CD4-positive, alpha-beta memory T cell (primary cell): Measurements from ENCODE around the gene CCL21. TPM values are rescaled to one million over a fixed set of nuclear protein-coding genes. Genes with fewer than 3 reads are reported as not detected.
A peak's percentile ranks its signal among the peaks of the same experiment; 100 is the strongest.

Experiments
- CTCF ChIA-PET: fragments of 350-600 bp; sonication (Branson Sonifier 250); formaldehyde crosslinking; loops from one replicate; lab custom pipeline; 2021; ENCODE audit warnings: inconsistent platforms; ENCODE audit not compliant: partially characterized antibody; lab: Charles Lee
- POLR2A ChIA-PET: fragments of 350-600 bp; sonication (Branson Sonifier 250); formaldehyde crosslinking; loops from one replicate; lab custom pipeline; 2021; ENCODE audit not compliant: partially characterized antibody; lab: Charles Lee
- DNase-seq, 5 donors: peaks; one replicate each; pipeline versions ENCODE4 v3.0.0 to v3.0.0-alpha.2; 2020 to 2022; ENCODE audit warnings: mixed read lengths in 1 of 5
- H3K27ac ChIP-seq: one replicate; pipeline ENCODE4 v1.7.0; 2013; ENCODE audit warnings: low read depth, low read length
- H3K27me3 ChIP-seq: 2 replicates; pipeline ENCODE4 v1.7.0; 2013; ENCODE audit warnings: mild to moderate bottlenecking, low read length, moderate library complexity; ENCODE audit not compliant: insufficient read depth
- H3K36me3 ChIP-seq: 2 replicates; pipeline ENCODE4 v1.7.0; 2013; ENCODE audit warnings: mild to moderate bottlenecking, low read length, moderate library complexity; ENCODE audit not compliant: insufficient read depth
- H3K4me1 ChIP-seq: 2 replicates; pipeline ENCODE4 v1.7.0; 2013; ENCODE audit warnings: mild to moderate bottlenecking, low read length, moderate library complexity; ENCODE audit not compliant: insufficient read depth
- H3K4me3 ChIP-seq, 2 donors: one replicate each; pipeline ENCODE4 v1.7.0; 2013; ENCODE audit warnings: low read length in 2 of 2, mild to moderate bottlenecking in 1 of 2
- H3K9me3 ChIP-seq, 2 donors: one replicate each; pipeline ENCODE4 v1.7.0; 2013; ENCODE audit warnings: low read length in 2 of 2, control low read depth in 1 of 2; ENCODE audit not compliant: control insufficient read depth in 1 of 2
- H3K27ac Mint-ChIP-seq, 7 donors: one replicate each; pipeline ENCODE4 v1.8.0; 2020 to 2021; ENCODE audit warnings: mixed read lengths in 7 of 7, mild to moderate bottlenecking in 6 of 7, inconsistent platforms in 3 of 7, moderate library complexity in 3 of 7
- H3K27me3 Mint-ChIP-seq, 2 donors: one replicate each; pipeline ENCODE4 v1.8.0; 2020 to 2021; ENCODE audit warnings: mixed read lengths in 2 of 2
- H3K36me3 Mint-ChIP-seq, 2 donors: one replicate each; pipeline ENCODE4 v1.8.0; 2020 to 2021; ENCODE audit warnings: mixed read lengths in 2 of 2, inconsistent platforms in 1 of 2, mild to moderate bottlenecking in 1 of 2
- H3K4me1 Mint-ChIP-seq, 4 donors: one replicate each; pipeline ENCODE4 v1.8.0; 2020 to 2021; ENCODE audit warnings: mixed read lengths in 4 of 4, mild to moderate bottlenecking in 1 of 4
- H3K4me3 Mint-ChIP-seq, 8 donors: one replicate each; pipeline ENCODE4 v1.8.0; 2020 to 2021; ENCODE audit warnings: mixed read lengths in 8 of 8, mild to moderate bottlenecking in 7 of 8, moderate library complexity in 6 of 8, inconsistent platforms in 3 of 8
- H3K9me3 Mint-ChIP-seq, 8 donors: one replicate each; pipeline ENCODE4 v1.8.0; 2020 to 2021; ENCODE audit warnings: mixed read lengths in 8 of 8, mild to moderate bottlenecking in 5 of 8, inconsistent platforms in 3 of 8, moderate library complexity in 1 of 8
- intact Hi-C: fragments of 100-400 bp; cut with micrococcal nuclease; formaldehyde crosslinking; loops from one replicate; pipeline ENCODE4 v1.15.1; 2023
- polyA plus RNA-seq, 2 donors: library from polyadenylated mRNA; unstranded; fragments of 300-500 nt; fragmentation: Illumina TruSeq; gene quantifications; one replicate each; pipeline ENCODE4 v1.2.3, GENCODE V29; 2021
- total RNA-seq, 2 experiments: library from RNA; stranded (reverse); gene quantifications; one replicate each; pipeline ENCODE4 v1.2.3, GENCODE V29; 2021

Gene CCL21
- total and polyA plus RNA-seq, 4 experiments from 2014 or later = not detected

- Histone ChIP-seq H3K27me3 (no peaks in the 10 kb centered on the region), H3K36me3 (no peaks in the 10 kb centered on the region), H3K9me3 (no peaks in the 10 kb centered on the region), H3K27ac (no peak overlapping the region), H3K4me3 (no peak overlapping the region), H3K4me1 (no peaks in the 10 kb centered on the region)
- ChIA-PET CTCF (interaction anchor here (0.6 to 2.9 kb wide), 3 partner anchors 13 to 312 kb away, joined by 3 to 16 read pairs (median 4); no protein-coding TSS in a partner anchor), POLR2A (no interaction called here)
- no peak for DNase-seq
- H3K36me3 Mint-ChIP-seq = peaks cover 2 to 8% of the 10 kb centered on the region in 2 donors
- H3K4me1 Mint-ChIP-seq = no peaks in the 10 kb centered on the region
- no peaks in the 10 kb centered on the region for H3K27me3 Mint-ChIP-seq
- no peaks in the 10 kb centered on the region for H3K9me3 Mint-ChIP-seq
- H3K4me3 Mint-ChIP-seq = no peak overlapping the region
- intact Hi-C loops = no loop called here
- H3K27ac Mint-ChIP-seq = peak overlapping the region in 2 of 7 donors; percentile 0 to 32
Measured at GRCh38 chr9:34686732-34687131, 23.2 kb downstream of the CCL21 start.

- no peak overlapping the region for H3K27ac ChIP-seq
- Mint-ChIP-seq H3K27me3 (no peaks in the 10 kb centered on the region), H3K27ac (no peak overlapping the region), H3K4me1 (no peaks in the 10 kb centered on the region), H3K4me3 (no peak overlapping the region), H3K9me3 (no peaks in the 10 kb centered on the region), H3K36me3 (peaks cover 2 to 8% of the 10 kb centered on the region in 2 donors)
- ChIA-PET CTCF (interaction anchor here (0.6 to 2.9 kb wide), 4 partner anchors 14 to 312 kb away, joined by 3 to 16 read pairs (median 6); no protein-coding TSS in a partner anchor), POLR2A (interaction anchor here (1.3 kb wide), 1 partner anchor 66 kb away, joined by 3 read pairs; the partner anchor contains the start of gene DCTN3)
- H3K4me3 ChIP-seq = no peak overlapping the region
- H3K36me3 ChIP-seq = no peaks in the 10 kb centered on the region
- intact Hi-C loops = no loop called here
- DNase-seq = no peak
- no peaks in the 10 kb centered on the region for H3K27me3 ChIP-seq
- H3K9me3 ChIP-seq = no peaks in the 10 kb centered on the region
- H3K4me1 ChIP-seq = no peaks in the 10 kb centered on the region
Measured at GRCh38 chr9:34686231-34686630, 23.7 kb downstream of the CCL21 start.

- Mint-ChIP-seq H3K4me3 (no peak overlapping the region), H3K36me3 (peaks cover 2 to 12% of the 10 kb centered on the region in 2 donors), H3K4me1 (no peaks in the 10 kb centered on the region), H3K9me3 (no peaks in the 10 kb centered on the region), H3K27ac (no peak overlapping the region), H3K27me3 (no peaks in the 10 kb centered on the region)
- H3K27me3 ChIP-seq = no peaks in the 10 kb centered on the region
- intact Hi-C loops = no loop called here
- no peaks in the 10 kb centered on the region for H3K9me3 ChIP-seq
- ChIA-PET CTCF (interaction anchor here (1.6 to 2.9 kb wide), 3 partner anchors 14 to 20 kb away, joined by 3 to 16 read pairs (median 9); no protein-coding TSS in a partner anchor), POLR2A (interaction anchor here (0.8 to 1.3 kb wide), 2 partner anchors 12 to 65 kb away, joined by 3 to 5 read pairs; partner anchors contain the start of gene DCTN3)
- H3K27ac ChIP-seq = no peak overlapping the region
- H3K4me1 ChIP-seq = no peaks in the 10 kb centered on the region
- no peak overlapping the region for H3K4me3 ChIP-seq
- DNase-seq = no peak
- no peaks in the 10 kb centered on the region for H3K36me3 ChIP-seq
Measured at GRCh38 chr9:34685591-34685990, 24.3 kb downstream of the CCL21 start.

GRCh38 chr9:34684816-34685215 is 25.1 kb downstream of the CCL21 start:
- Mint-ChIP-seq H3K36me3 (peaks cover 2 to 12% of the 10 kb centered on the region in 2 donors), H3K4me1 (no peaks in the 10 kb centered on the region), H3K27me3 (no peaks in the 10 kb centered on the region), H3K4me3 (no peak overlapping the region), H3K27ac (no peak overlapping the region), H3K9me3 (no peaks in the 10 kb centered on the region)
- no peak overlapping the region for H3K27ac ChIP-seq
- H3K36me3 ChIP-seq = no peaks in the 10 kb centered on the region
- DNase-seq = no peak
- no peak overlapping the region for H3K4me3 ChIP-seq
- no peaks in the 10 kb centered on the region for H3K27me3 ChIP-seq
- no peaks in the 10 kb centered on the region for H3K9me3 ChIP-seq
- POLR2A ChIA-PET = no interaction called here
- H3K4me1 ChIP-seq = no peaks in the 10 kb centered on the region
- intact Hi-C loops = no loop called here
- CTCF ChIA-PET = interaction anchor here (1.8 to 2.9 kb wide), 2 partner anchors 15 to 18 kb away, joined by 9 to 16 read pairs; no protein-coding TSS in a partner anchor

GRCh38 chr9:34684145-34684544 is 25.8 kb downstream of the CCL21 start:
- no peaks in the 10 kb centered on the region for H3K27me3 ChIP-seq
- H3K27ac Mint-ChIP-seq = no peak overlapping the region
- H3K4me1 ChIP-seq = no peaks in the 10 kb centered on the region
- no peaks in the 10 kb centered on the region for H3K27me3 Mint-ChIP-seq
- H3K27ac ChIP-seq = no peak overlapping the region
- ChIA-PET CTCF (interaction anchor here (1.2 kb wide), 1 partner anchor 17 kb away, joined by 3 read pairs; no protein-coding TSS in a partner anchor), POLR2A (no interaction called here)
- intact Hi-C loops = no loop called here
- peaks cover 2 to 12% of the 10 kb centered on the region in 2 donors for H3K36me3 Mint-ChIP-seq
- no peaks in the 10 kb centered on the region for H3K9me3 Mint-ChIP-seq
- H3K4me3 Mint-ChIP-seq = no peak overlapping the region
- no peak overlapping the region for H3K4me3 ChIP-seq
- H3K4me1 Mint-ChIP-seq = no peaks in the 10 kb centered on the region
- no peak for DNase-seq
- H3K9me3 ChIP-seq = no peaks in the 10 kb centered on the region
- no peaks in the 10 kb centered on the region for H3K36me3 ChIP-seq

- POLR2A ChIA-PET = no interaction called here
- Mint-ChIP-seq H3K9me3 (no peaks in the 10 kb centered on the region), H3K4me3 (no peak overlapping the region), H3K27me3 (no peaks in the 10 kb centered on the region), H3K4me1 (peaks cover 0 to 4% (median under 1%) of the 10 kb centered on the region in 4 donors), H3K36me3 (peaks cover 0 to 4% of the 10 kb centered on the region in 2 donors), H3K27ac (peak overlapping the region in 1 of 7 donors; percentile 86)
- no peak overlapping the region for H3K27ac ChIP-seq
- H3K9me3 ChIP-seq = no peaks in the 10 kb centered on the region
- DNase-seq = no peak
- intact Hi-C loops = loop anchor here (1.0 kb wide), 1 partner anchor 26 kb away; no protein-coding TSS in a partner anchor
- H3K4me1 ChIP-seq = no peaks in the 10 kb centered on the region
- H3K4me3 ChIP-seq = no peak overlapping the region
- CTCF ChIA-PET = interaction anchor here (0.9 to 4.0 kb wide), 6 partner anchors 11 to 42 kb away, joined by 3 to 16 read pairs (median 5); no protein-coding TSS in a partner anchor
- no peaks in the 10 kb centered on the region for H3K27me3 ChIP-seq
- no peaks in the 10 kb centered on the region for H3K36me3 ChIP-seq
Measured at GRCh38 chr9:34675869-34676268, 34.1 kb downstream of the CCL21 start.

- Mint-ChIP-seq H3K4me1 (peaks cover 0 to 4% (median under 1%) of the 10 kb centered on the region in 4 donors), H3K4me3 (no peak overlapping the region), H3K27ac (no peak overlapping the region), H3K27me3 (no peaks in the 10 kb centered on the region), H3K9me3 (peaks cover 0 to 5% (median 3%) of the 10 kb centered on the region in 8 donors), H3K36me3 (peaks cover 0 to 9% of the 10 kb centered on the region in 2 donors)
- Histone ChIP-seq H3K4me3 (no peak overlapping the region), H3K9me3 (no peaks in the 10 kb centered on the region), H3K27me3 (no peaks in the 10 kb centered on the region), H3K27ac (no peak overlapping the region), H3K36me3 (no peaks in the 10 kb centered on the region), H3K4me1 (no peaks in the 10 kb centered on the region)
- DNase-seq = peak in 4 of 5 donors; percentile 30 to 36 (median 34)
- intact Hi-C loops = loop anchor here (1.0 kb wide), 1 partner anchor 27 kb away; no protein-coding TSS in a partner anchor
- ChIA-PET POLR2A (no interaction called here), CTCF (interaction anchor here (0.5 to 4.0 kb wide), 9 partner anchors 10 to 41 kb away, joined by 3 to 16 read pairs (median 4); no protein-coding TSS in a partner anchor)
Measured at GRCh38 chr9:34675048-34675714, 34.8 kb downstream of the CCL21 start.
